Stimulated activated CD4-positive, alpha-beta T cell treated with anti-CD3 and anti-CD28 coated beads, Interleukin-15, amount 100 ng/mL, for 24 hours (primary cell): ENCODE results near the gene LHPP.

Experiments used
- DNase-seq: peaks from one replicate; pipeline ENCODE4 v3.0.0-alpha.2; 2020

The LHPP gene

DNA sequence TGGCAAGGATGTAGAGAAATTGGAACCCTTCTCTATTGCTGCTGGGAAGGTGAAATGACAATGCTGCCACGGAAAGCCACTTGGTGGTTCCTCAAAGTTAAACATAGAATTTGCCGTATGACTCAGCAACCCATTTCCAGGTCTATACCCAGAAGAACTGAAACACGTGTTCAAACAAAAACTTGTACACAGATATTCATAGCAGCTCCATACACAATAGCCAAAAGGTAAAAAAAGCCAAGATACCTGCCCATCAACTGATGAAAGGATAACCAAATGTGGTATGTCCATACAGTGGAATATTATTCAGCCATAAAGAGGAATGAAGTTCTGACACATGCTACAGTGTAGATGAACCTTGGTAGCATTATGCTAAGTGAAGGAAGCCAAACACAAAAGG, 39.1 kb downstream of the LHPP start:
- no peak for DNase-seq

DNA sequence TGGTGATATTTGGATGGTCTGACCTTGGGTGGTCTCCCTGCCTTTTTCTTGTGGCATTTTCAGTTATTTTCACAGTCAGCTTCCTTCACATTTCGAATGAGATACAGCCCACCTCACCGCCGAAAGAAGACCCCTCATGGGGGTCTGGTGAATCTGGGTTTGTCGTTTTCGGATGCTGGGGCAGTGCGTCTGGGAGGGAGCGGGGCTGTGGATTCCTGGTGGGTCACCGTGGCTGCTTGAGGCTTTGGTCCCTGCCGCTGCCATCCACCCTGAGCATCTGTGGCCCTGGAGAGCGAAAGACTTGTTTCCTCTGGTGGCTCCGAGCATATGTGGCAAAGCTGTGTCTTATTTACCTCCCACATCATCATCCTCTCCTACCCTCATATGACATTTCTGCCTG, 43.1 kb downstream of the LHPP start:
- DNase-seq, result no peak

GRCh38 chr10:124505279-124505678, 43.7 kb downstream of the LHPP start:
- no peak for DNase-seq

GRCh38 chr10:124508070-124508667, 46.5 kb downstream of the LHPP start:
- no peak for DNase-seq

- no peak for DNase-seq
These were observed 47.4 kb downstream of the LHPP start for GRCh38 chr10:124508907-124509454.

DNA sequence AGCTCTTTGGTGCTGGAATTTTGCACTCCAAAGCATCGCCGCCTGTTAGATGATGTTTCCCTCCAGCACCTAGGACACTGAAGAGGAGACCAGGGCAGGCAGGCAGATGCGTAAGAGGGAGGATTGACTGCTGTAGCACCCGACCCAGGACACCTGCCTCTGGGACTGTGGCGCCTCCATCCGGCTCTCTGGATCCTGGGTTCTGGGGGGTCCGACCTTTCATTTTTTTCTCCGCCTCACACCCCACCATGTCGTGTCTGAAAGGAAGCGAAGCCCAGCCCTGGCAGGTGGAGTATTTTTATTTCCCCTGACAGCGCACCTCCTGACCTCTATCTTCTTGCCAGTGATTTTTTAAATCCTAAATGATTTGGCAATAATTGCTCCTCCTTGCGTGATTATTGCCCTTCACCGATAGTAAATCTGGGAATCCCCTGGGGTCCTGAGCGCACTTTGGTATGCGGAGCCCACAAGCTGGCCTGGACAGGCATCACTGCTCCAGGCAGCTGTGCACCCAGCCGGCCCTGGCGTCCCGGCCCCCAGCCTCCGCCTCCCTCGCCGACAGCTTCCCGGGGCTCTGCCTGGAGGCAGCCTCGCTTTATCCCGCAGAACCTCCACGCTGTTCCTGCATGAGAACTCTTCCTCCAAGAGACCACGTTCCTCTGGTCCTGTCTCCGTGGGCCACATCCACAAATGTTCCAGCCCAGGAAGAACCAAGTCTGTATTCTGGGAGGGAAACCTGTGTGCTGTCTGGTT, 48.4 kb downstream of the LHPP start:
- no peak for DNase-seq

DNA sequence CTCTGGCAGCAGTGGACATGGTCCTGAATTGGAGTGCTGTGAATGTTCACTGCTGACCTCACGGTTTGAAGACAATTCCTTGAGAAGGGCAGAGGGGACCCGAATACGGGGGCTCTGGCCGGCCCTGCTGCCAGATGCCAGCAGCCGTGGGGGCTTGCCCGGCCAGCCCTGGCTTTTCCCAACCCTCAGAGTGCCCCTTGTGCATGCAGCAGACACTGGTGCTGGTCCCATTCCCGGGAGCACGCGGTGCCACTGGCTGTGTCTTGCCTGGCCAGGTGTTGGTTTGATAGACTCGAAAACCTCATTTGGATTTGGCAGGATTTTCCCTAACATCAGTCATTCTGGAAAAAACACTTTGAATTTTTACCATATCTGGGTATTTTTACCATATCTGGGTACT, 49.1 kb downstream of the LHPP start:
- no peak for DNase-seq

DNA sequence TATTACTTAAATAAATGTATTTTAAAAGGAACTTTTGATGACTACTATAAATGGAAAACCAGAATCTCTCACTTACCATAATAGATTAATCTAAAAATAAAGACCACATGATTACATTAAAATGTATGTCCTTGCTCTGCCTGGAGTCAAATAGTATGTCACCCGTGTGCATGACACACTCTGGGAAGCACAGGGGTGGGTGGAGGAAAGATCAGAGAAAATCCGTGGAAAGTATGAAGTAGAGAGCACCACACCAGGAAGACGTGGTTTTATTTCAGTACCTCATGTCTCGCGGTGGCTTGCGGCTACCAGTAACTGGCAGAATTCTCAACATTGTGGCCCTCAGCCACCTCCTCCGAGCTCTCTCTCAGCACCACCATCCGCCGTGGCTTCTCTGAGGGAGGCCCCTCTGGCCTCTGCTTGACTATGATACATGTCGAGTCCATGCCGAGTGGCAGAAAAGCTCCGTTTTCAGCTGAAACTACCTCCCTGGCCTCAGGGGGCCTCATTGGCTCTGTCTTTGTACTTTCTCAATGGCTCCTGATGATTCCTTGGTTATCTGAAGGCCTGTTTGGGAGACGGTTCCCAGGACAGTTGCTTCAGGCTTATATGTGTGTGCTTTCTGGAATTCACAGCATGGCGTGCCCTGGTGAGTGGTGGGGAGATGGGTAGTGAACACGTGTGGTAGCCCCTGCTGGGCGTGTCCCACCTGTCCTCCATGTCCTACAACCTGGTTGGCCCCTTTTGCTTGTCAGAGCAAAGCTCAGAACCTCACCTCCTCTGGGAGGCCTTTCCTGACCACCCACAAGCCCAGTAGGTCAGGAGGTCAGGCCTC, 49.8 kb downstream of the LHPP start:
- peak; percentile 13 for DNase-seq

DNA sequence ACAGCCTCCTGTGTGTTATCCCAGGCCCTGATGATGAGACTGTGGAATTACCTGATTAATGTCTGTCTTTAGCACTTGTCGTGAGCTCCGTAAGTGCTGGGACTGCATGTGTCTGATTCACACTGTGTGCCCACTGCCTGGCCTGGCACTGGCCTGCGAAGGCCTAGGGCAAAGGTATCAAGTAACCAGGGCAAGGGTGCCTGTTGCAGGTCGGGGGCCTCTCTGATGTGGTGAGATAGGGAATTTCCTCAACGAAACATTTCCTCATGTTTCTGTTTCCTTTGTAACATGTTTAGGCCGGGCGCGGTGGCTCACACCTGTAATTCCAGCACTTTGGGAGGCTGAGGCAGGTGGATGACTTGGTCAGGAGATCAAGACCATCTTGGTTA, 50.4 kb downstream of the LHPP start:
- no peak for DNase-seq

- no peak for DNase-seq
These were observed 51.0 kb downstream of the LHPP start for GRCh38 chr10:124512600-124512999.

DNA sequence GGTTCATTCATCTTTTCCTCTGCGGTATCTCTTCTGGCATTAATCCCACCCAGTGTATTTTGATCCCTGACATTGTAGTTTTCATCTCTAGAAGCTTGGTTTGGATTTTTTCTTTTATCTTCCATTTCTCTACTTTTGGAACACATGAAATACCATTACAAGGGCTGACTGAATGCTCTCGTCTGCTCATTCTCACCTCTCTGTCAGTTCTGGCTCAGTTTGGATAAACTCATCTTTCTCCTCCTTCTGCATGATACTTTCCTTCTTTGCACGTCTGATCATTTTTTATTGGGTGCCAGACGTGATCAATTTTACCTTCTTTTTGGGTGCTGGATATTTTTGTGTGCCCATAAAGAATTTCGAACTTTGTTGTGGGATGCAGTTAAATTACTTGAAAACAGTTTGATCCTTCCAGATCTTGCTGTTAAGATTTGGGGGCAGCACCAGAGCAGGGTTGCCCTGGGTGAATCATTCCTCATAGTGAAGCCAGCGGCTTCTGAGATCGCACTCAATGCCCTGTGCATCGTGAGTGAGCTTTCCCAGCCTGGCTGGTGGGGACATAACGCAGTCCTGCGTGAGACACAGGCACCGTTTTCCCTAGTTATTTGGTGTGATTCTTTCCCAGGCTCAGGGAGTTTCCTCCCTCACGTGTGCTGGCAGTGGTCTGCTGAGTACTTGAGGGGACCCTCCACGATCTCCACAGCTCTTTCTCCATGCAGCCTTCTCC, 53.8 kb downstream of the LHPP start:
- no peak for DNase-seq

DNA sequence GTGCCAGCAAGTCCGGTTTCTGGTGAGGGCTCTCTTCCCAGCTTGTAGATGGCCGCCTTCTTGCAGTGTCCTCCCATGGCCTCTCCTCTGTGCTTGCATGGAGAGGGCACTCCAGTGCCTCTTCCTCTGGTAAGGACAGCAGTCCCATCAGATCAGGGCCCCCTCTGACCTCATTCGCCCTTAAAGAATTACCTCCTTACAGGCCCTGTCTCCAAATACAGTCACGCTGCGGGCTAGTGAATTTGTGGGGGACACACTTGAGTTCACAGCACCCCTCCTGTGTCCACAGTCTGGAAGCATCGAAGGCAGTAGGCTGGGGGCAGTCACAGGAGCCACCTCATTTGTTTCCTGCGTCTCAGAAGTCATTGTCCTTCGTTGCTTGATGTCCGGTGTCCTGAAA, 54.6 kb downstream of the LHPP start:
- DNase-seq, result no peak

DNA sequence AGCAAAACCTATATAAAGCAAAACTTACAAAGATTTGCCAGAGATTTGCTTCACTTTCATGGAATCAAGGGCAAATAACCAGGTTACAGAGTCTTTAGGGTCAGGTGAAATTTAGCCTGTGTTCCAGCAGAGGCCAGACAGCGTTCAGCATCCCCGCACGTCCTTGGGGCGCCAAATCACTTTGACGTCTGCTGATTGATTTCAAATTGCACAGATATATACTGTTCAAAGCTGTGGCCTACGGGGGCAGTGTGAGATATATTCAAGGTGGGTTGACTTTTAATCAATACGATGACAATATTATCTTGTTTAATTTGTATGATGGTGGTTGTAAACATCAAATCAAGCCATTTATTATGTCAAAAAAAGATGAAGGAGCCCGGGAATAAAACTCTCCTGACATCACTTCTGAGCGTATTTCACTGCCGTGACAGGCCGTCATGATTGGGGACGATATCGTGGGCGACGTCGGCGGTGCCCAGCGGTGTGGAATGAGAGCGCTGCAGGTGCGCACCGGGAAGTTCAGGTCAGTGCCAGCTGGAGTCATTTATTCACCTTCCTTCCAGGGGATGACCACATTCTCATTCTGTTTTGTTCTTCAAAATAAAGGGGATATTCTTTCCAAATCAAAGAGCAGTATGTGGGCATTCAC, 55.2 kb downstream of the LHPP start:
- DNase-seq, result no peak

- no peak for DNase-seq
These were observed 55.8 kb downstream of the LHPP start for GRCh38 chr10:124517461-124517860.

DNA sequence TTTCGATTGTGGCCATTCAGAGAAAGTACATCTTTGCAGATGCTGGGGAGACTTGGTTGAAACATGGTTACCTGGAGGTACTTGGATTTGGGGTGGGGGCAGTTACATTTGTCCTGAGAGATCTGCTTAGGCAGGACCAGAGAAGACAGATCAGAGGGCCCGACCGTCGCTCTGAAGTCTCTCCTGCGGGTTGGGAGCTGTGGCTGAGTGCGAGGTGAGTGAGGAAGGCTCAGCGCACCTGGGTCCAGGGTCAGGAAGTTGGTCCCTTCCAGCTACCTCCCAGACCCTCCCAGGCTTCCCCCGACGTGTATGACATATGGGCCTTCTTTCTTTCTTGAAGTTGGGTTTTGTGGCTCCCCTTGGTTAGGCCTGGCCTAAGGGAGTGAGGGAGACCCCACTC, 56.3 kb downstream of the LHPP start:
- DNase-seq, result no peak

DNA sequence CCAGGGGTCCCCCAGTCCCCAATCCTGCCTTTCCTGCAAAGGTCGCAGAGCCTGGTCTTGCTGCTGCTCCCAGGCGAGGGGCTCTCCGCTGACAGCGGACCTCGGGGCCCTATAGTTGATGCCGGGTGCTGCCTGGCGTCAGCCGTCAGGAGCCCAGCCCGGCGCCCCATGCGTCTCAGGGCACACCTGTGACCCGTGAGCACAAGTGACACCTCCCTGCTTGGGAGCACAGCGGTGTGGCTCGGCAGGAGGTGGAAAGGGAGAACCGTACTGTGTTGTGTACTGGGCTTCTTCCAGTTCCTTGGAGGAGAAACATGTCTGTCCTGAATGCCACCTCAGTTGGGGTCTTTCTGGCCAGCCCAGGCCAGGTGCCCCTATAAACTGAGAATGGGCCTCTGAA, 56.7 kb downstream of the LHPP start:
- DNase-seq, result no peak

DNA sequence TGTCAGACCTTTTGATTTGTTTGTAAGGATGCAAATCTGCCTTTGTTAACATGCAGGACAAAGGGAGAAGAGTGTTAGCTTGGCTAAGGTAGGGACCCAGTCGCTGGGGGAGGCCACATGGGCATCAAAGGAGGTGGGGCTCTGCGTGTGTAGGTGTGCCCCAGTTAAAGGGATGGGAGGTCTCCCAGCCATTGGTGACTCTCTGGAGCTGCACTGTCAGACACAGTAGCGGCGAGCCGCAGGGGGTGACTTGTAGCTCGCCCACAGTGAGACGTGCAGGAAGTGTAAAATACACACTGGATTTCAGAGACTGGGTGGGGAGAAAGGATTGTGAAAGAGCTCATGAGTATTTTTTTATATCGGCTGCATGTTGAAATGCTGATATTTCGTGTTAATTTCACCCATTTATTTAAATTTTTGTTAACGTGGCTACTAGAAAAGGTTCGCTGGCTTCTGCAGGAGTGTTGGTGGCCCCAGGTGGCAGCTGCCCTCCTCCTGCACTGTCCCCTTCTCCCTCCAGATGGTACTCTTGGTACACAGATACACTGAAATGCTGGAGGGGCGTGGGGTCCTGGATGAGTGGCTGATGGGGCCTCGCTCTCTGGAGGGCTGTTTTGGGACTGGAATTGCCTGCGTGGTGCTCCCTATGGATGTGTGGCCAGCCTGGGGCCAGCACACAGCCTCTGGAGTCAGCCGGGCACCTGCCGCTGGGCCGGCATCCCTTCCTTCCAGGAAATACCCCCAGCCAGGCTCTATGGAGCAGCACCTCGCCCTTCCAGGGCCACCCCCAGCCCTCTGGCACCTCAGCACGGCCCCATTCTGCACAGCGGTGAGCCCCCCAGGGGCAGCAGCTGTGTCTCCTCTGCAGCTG, 59.2 kb downstream of the LHPP start:
- no peak for DNase-seq

DNA sequence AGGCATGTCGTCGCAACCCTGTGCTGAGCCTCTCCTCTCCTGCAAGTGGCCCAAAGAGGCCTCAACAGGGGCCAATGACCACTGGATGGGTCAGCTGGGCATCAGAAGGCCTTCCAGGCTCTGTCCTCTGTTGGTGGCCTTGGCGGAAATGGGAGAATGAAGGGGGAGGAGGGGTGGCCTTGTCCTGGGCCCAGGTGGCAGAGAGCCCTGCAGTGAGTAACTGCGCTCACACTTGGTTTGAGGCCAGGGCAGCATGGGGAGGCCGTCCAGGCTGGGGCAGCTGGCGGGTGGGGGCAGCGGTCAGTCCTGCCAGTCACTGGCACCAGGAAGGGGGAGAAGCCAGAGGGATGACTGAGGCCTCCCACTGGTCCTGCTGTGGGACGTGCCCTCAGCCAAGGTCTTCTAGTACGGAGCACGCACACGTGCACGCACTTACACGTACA, 59.8 kb downstream of the LHPP start:
- DNase-seq, result no peak

DNA sequence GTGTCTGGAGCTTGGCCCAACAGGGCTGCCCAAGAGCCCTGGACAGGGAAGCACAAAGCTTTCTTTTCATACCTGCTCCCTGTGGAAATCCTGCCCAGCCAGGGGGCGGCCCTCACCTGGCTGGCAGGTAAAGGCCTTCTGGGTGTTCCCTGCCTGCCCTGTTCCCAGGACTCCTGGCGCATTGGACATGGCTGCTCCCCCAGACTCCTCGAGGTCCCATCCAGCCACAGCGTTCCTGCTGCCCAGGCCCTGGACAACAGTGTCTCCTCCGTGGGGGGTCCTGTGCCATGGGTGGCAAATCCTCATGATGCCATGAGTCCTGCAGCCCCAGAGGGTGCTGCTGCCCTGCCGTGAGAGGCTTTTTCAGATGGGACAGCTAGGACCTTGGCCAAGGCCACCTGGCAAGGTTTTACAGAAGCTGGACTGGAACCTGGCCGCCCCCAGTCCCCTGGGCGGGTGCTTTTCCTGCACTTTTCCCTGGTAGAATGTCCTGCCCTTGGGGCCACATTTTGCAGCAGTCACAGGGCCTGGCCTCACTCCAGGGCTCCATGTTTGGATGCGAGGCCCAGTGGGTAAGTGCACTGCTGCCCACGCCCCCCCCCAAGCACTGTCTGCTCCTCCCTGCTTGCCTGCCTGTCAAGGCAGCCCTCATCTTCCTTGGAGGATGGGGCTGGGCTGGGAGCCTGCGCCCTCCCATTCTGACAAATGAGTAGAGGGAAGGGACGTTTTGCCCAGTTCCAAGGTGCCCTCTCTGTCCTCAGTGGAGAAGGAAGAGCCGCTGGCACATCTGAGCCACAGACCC, 60.7 kb downstream of the LHPP start:
- no peak for DNase-seq
